ENCODE results near the gene ZNF689. TPM values are rescaled to one million over a fixed set of nuclear protein-coding genes. Genes with fewer than 3 reads are reported as not detected.

Gene ZNF689
- total RNA-seq, 4 donors from 2014 or later = 5.5 to 9.5 (median 7.0) TPM

GRCh38 chr16:30555315-30556124, 54.7 kb downstream of the ZNF689 start:
- no peak for ATAC-seq (ENCODE audit: low FRiP score)
- TF ChIP-seq CTCF (IDR thresholded peaks at IDR 0.05) = no peak
- no peak for DNase-seq (ENCODE audit: low spot score)

GRCh38 chr16:30554557-30555314, 55.5 kb downstream of the ZNF689 start:
- ATAC-seq (ENCODE audit: low FRiP score) (no peak), DNase-seq (ENCODE audit: low spot score) (no peak)
- TF ChIP-seq CTCF (IDR thresholded peaks at IDR 0.05) = no peak

- no peak for DNase-seq (ENCODE audit: low spot score)
- TF ChIP-seq CTCF (IDR thresholded peaks at IDR 0.05) = no peak
These were observed 56.7 kb downstream of the ZNF689 start for GRCh38 chr16:30553393-30553899.

GRCh38 chr16:30552956-30553355, 57.2 kb downstream of the ZNF689 start:
- ATAC-seq (ENCODE audit: low FRiP score) = no peak
- TF ChIP-seq CTCF (IDR thresholded peaks at IDR 0.05) = no peak
- DNase-seq (ENCODE audit: low spot score) = no peak

More at GRCh38 chr16:30553393-30553899, 56.7 kb downstream of the ZNF689 start:
- ATAC-seq (ENCODE audit: low FRiP score) = no peak

Small RNA genes within 50 kb of the gene (small RNA-seq; reads per million reads assigned to genes)
- gene AC093249.1 (not detected), gene AC093249.4 (not detected)

Other genes with a start within 250 kb of the ZNF689 start
- 10 to 100 TPM; 19.0 to 28.6 (median 26.7) TPM for gene TBC1D10B, start 239.9 kb downstream of the ZNF689 start, total RNA-seq
- not detected for gene MYL11, start 235.6 kb downstream of the ZNF689 start, total RNA-seq
- 1 to 10 TPM in 3 of 4 donors, under 1 TPM in 1; 0.93 to 2.6 (median 2.4) TPM for gene SEPTIN1, start 227.8 kb downstream of the ZNF689 start, total RNA-seq
- 1 to 10 TPM; 3.4 to 5.4 (median 4.9) TPM for gene ZNF48, start 215.0 kb downstream of the ZNF689 start, total RNA-seq
- gene ZNF771, start 202.8 kb downstream of the ZNF689 start, total RNA-seq = 10 to 100 TPM in 2 of 4 donors, 1 to 10 TPM in 2; 8.3 to 13.6 (median 9.9) TPM
- 10 to 100 TPM in 3 of 4 donors, 1 to 10 TPM in 1; 9.8 to 24.0 (median 14.8) TPM for gene DCTPP1, start 180.4 kb downstream of the ZNF689 start, total RNA-seq
- gene SEPHS2, start 164.5 kb downstream of the ZNF689 start, total RNA-seq = 10 to 100 TPM; 22.8 to 42.9 (median 32.1) TPM
- gene ITGAL, start 137.6 kb downstream of the ZNF689 start, total RNA-seq = 10 to 100 TPM in 1 of 4 donors, 1 to 10 TPM in 3; 1.5 to 20.2 (median 6.3) TPM
- gene ZNF768, start 83.8 kb downstream of the ZNF689 start, total RNA-seq = 10 to 100 TPM; 16.5 to 22.5 (median 18.6) TPM
- 10 to 100 TPM in 2 of 4 donors, 1 to 10 TPM in 2; 7.7 to 12.1 (median 10.4) TPM for gene ZNF747, start 75.5 kb downstream of the ZNF689 start, total RNA-seq
- 10 to 100 TPM in 2 of 4 donors, 1 to 10 TPM in 2; 4.5 to 15.9 (median 10.1) TPM for gene ZNF764, start 52.0 kb downstream of the ZNF689 start, total RNA-seq
- gene ZNF688, start 38.7 kb downstream of the ZNF689 start, total RNA-seq = 10 to 100 TPM in 3 of 4 donors, 1 to 10 TPM in 1; 7.4 to 24.0 (median 13.3) TPM
- 10 to 100 TPM in 1 of 4 donors, 1 to 10 TPM in 3; 4.5 to 12.1 (median 8.1) TPM for gene ZNF785, start 24.7 kb downstream of the ZNF689 start, total RNA-seq
- gene PRR14, start 40.6 kb upstream of the ZNF689 start, total RNA-seq = 10 to 100 TPM; 12.7 to 50.4 (median 17.6) TPM
- gene FBRS, start 48.0 kb upstream of the ZNF689 start, total RNA-seq = 10 to 100 TPM; 15.4 to 49.7 (median 23.4) TPM
- 10 to 100 TPM; 15.9 to 40.4 (median 30.0) TPM for gene SRCAP, start 88.8 kb upstream of the ZNF689 start, total RNA-seq
- 10 to 100 TPM; 25.2 to 34.0 (median 29.4) TPM for gene PHKG2, start 138.0 kb upstream of the ZNF689 start, total RNA-seq
- gene CFAP119, start 151.7 kb upstream of the ZNF689 start, total RNA-seq = 1 to 10 TPM; 1.4 to 4.8 (median 2.5) TPM
- gene RNF40, start 151.9 kb upstream of the ZNF689 start, total RNA-seq = 10 to 100 TPM; 53.9 to 77.7 (median 69.5) TPM
- 10 to 100 TPM in 2 of 4 donors, 1 to 10 TPM in 2; 8.7 to 15.0 (median 11.5) TPM for gene ZNF629, start 176.8 kb upstream of the ZNF689 start, total RNA-seq

All from omental fat pad (tissue), 4 donors.